GM23338 (cell line): ENCODE results near the gene SND1. TPM values are rescaled to one million over a fixed set of nuclear protein-coding genes. Genes with fewer than 3 reads are reported as not detected.

Source experiments
- ATAC-seq: fragments of 200-7000 bp; cut with Tn5 transposase; 3 replicates; pipeline ENCODE4 v1.9.1; 2020
- DNase-seq: peaks from one replicate; pipeline ENCODE4 v3.0.0-alpha.2; 2015; ENCODE audit warnings: low spot score
- H2AFZ ChIP-seq: fragments of 200-600 bp; sonication (generic); 2 replicates; pipeline ENCODE4 v1.8.0; 2016; ENCODE audit warnings: antibody characterized with exemption, mild to moderate bottlenecking, moderate library complexity
- H3F3A ChIP-seq: fragments of 200-600 bp; sonication (generic); replicated peaks from 2 replicates; pipeline ENCODE4 v1.8.0; 2017; ENCODE audit warnings: antibody characterized with exemption, mixed run types, low read depth
- H3K27ac ChIP-seq: fragments of 200-600 bp; sonication (generic); 2 replicates; pipeline ENCODE4 v1.6.1; 2016; ENCODE audit warnings: low read depth
- H3K27me3 ChIP-seq: fragments of 200-600 bp; sonication (generic); 2 replicates; pipeline ENCODE4 v1.8.0; 2016; ENCODE audit warnings: mild to moderate bottlenecking, mixed run types, moderate library complexity; ENCODE audit not compliant: insufficient read depth
- H3K36me3 ChIP-seq: fragments of 200-600 bp; sonication (generic); 2 replicates; pipeline ENCODE4 v1.8.0; 2016; ENCODE audit warnings: mild to moderate bottlenecking; ENCODE audit not compliant: insufficient read depth
- H3K4me1 ChIP-seq: fragments of 200-600 bp; sonication (generic); 2 replicates; pipeline ENCODE4 v1.8.0; 2016; ENCODE audit warnings: mild to moderate bottlenecking, moderate library complexity; ENCODE audit not compliant: insufficient read depth
- H3K4me2 ChIP-seq: fragments of 200-600 bp; sonication (generic); 2 replicates; pipeline ENCODE4 v1.7.1; 2017; ENCODE audit warnings: mixed run types
- H3K4me3 ChIP-seq: fragments of 200-600 bp; sonication (generic); 2 replicates; pipeline ENCODE4 v1.6.1; 2016; ENCODE audit warnings: mixed run types
- H3K79me2 ChIP-seq: fragments of 200-600 bp; sonication (generic); replicated peaks from 2 replicates; pipeline ENCODE4 v1.8.0; 2017; ENCODE audit warnings: mild to moderate bottlenecking; ENCODE audit not compliant: insufficient read depth
- H3K9me2 ChIP-seq: fragments of 200-600 bp; sonication (generic); 2 replicates; pipeline ENCODE4 v1.8.0; 2017; ENCODE audit not compliant: insufficient read depth
- H4K20me1 ChIP-seq: fragments of 200-600 bp; sonication (generic); replicated peaks from 2 replicates; pipeline ENCODE4 v1.8.0; 2017; ENCODE audit warnings: mild to moderate bottlenecking; ENCODE audit not compliant: insufficient read depth
- H3K27ac Mint-ChIP-seq: 2 replicates; pipeline ENCODE4 v1.8.0; 2020; ENCODE audit warnings: inconsistent platforms, mild to moderate bottlenecking, moderate library complexity, mixed read lengths
- H3K27me3 Mint-ChIP-seq: 3 replicates; pipeline ENCODE4 v1.8.0; 2022; ENCODE audit warnings: low read depth, mild to moderate bottlenecking, moderate library complexity, mixed read lengths, inconsistent platforms; ENCODE audit not compliant: insufficient read depth, poor library complexity
- H3K36me3 Mint-ChIP-seq: 3 replicates; pipeline ENCODE4 v1.8.0; 2021; ENCODE audit warnings: low read depth, mild to moderate bottlenecking, inconsistent platforms, moderate library complexity, mixed read lengths
- H3K4me1 Mint-ChIP-seq: 3 replicates; pipeline ENCODE4 v1.8.0; 2020; ENCODE audit warnings: mild to moderate bottlenecking, inconsistent platforms, mixed read lengths
- H3K4me3 Mint-ChIP-seq: 3 replicates; pipeline ENCODE4 v1.8.0; 2021; ENCODE audit warnings: moderate library complexity, mild to moderate bottlenecking, inconsistent platforms, mixed read lengths
- H3K9me3 Mint-ChIP-seq: 3 replicates; pipeline ENCODE4 v1.8.0; 2020; ENCODE audit warnings: moderate library complexity, mild to moderate bottlenecking, inconsistent platforms, mixed read lengths
- CREB1 ChIP-seq: fragments of 250-450 bp; sonication (Bioruptor Pico); IDR thresholded peaks from 2 replicates; pipeline ENCODE4 v1.5.0; 2020; ENCODE audit warnings: low read depth, mild to moderate bottlenecking, moderate library complexity
- EZH2 ChIP-seq: fragments of 200-600 bp; sonication (generic); IDR thresholded peaks from one replicate; pipeline ENCODE4 v1.8.0; 2017; ENCODE audit warnings: antibody characterized with exemption, mild to moderate bottlenecking, low read depth; ENCODE audit not compliant: unreplicated experiment
- EZH2phosphoT487 ChIP-seq: fragments of 200-600 bp; sonication (generic); IDR thresholded peaks from one replicate; pipeline ENCODE4 v1.8.1; 2018; ENCODE audit warnings: antibody characterized with exemption; ENCODE audit not compliant: unreplicated experiment
- JUNB ChIP-seq: IDR thresholded peaks from one replicate; pipeline ENCODE4 v1.6.1; 2016; ENCODE audit warnings: antibody characterized with exemption; ENCODE audit not compliant: unreplicated experiment
- NANOG ChIP-seq: IDR thresholded peaks from 2 replicates; pipeline ENCODE4 v1.6.1; 2016; ENCODE audit warnings: antibody characterized with exemption, borderline replicate concordance
- POLR2AphosphoS5 ChIP-seq: IDR thresholded peaks from 2 replicates; pipeline ENCODE4 v1.6.1; 2016; ENCODE audit warnings: antibody characterized with exemption, low read depth
- STAT1 ChIP-seq: IDR thresholded peaks from one replicate; pipeline ENCODE4 v1.6.1; 2016; ENCODE audit warnings: antibody characterized with exemption; ENCODE audit not compliant: unreplicated experiment
- ZNF114 ChIP-seq: fragments of 250-450 bp; sonication (Bioruptor Pico); IDR thresholded peaks from 2 replicates; pipeline ENCODE4 v1.5.0; 2020; ENCODE audit warnings: mild to moderate bottlenecking, moderate library complexity
- ZNF331 ChIP-seq: fragments of 250-450 bp; sonication (Bioruptor Pico); IDR thresholded peaks from 2 replicates; pipeline ENCODE4 v1.5.0; 2020; ENCODE audit warnings: low read depth, mild to moderate bottlenecking, moderate library complexity
- polyA plus RNA-seq: library from polyadenylated mRNA; unstranded; fragments of >200 nt; fragmentation: Nextera tagmentation; extraction: Ambion mirVana; gene quantifications from 2 replicates; pipeline ENCODE4 v1.2.1, GENCODE V29; 2016
- total RNA-seq: library from RNA; depleted of rRNA; stranded (reverse); fragments of >200 nt; shearing (Covaris generic); gene quantifications from 2 replicates; pipeline ENCODE4 v1.2.3, GENCODE V29; 2014
- TF ChIP-seq, protein P1 (sequence below): IDR thresholded peaks from one replicate; pipeline ENCODE4 v1.6.1; 2018; ENCODE audit warnings: antibody characterized with exemption; ENCODE audit not compliant: unreplicated experiment
- TF ChIP-seq, protein P2 (sequence below): IDR thresholded peaks from 2 replicates; pipeline ENCODE4 v1.6.1; 2016; ENCODE audit warnings: antibody characterized with exemption
- TF ChIP-seq, protein P3 (sequence below): fragments of 250-450 bp; sonication (Bioruptor Pico); IDR thresholded peaks from 2 replicates; pipeline ENCODE4 v1.5.0; 2020; ENCODE audit warnings: mild to moderate bottlenecking, moderate library complexity
- TF ChIP-seq, protein P4 (sequence below), 2 experiments: fragments of 200-600 bp in 1 of 2; sonication (generic) in 1 of 2; conservative IDR thresholded peaks; 2 replicates each; pipeline versions ENCODE4 v1.5.1 to v1.6.1; 2016 to 2017; ENCODE audit warnings: antibody characterized with exemption in 2 of 2, low read depth in 2 of 2, mild to moderate bottlenecking in 2 of 2, moderate library complexity in 1 of 2

Gene SND1
- total and polyA plus RNA-seq, 2 experiments from 2014 or later, result 107 to 254 TPM

DNA sequence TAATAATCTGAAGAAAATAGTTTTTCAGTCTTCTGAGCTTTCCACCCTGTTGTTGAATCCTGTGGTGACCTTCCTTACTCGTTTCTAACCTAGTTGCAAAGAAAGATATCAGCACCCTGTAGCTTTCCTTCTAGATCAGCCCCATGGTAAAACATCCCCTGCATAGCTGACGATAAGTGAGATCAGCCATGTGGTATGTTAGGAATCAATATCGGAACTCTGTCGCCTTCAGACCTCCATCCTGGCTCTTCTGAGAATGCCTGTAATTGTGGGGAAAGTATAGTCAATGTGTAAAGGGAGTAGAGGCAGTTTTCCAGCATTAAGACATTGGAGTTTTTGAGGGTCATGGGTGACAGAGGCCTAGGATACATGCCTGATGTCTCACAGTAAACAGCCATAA lies 227.4 kb downstream of the SND1 start:
- Histone ChIP-seq H2AFZ (no peak overlapping the region), H3F3A (no peaks in the 10 kb centered on the region), H3K27ac (0 out of 2 replicates have a peak overlapping the region, but pooled peaks have one; percentile 8), H3K9me2 (no peaks in the 10 kb centered on the region), H3K36me3 (no peaks in the 10 kb centered on the region), H3K4me2 (no peak overlapping the region), H3K4me3 (no peak overlapping the region), H3K4me1 (peaks cover 14% of the 10 kb centered on the region), H3K27me3 (no peaks in the 10 kb centered on the region), H3K79me2 (peaks cover 53% of the 10 kb centered on the region), H4K20me1 (peaks cover 15% of the 10 kb centered on the region)
- Mint-ChIP-seq H3K9me3 (no peaks in the 10 kb centered on the region), H3K4me1 (peaks cover 19% of the 10 kb centered on the region), H3K36me3 (no peaks in the 10 kb centered on the region), H3K27me3 (no peaks in the 10 kb centered on the region), H3K27ac (no peak overlapping the region), H3K4me3 (no peak overlapping the region)
- no peak for ATAC-seq
- no peak for DNase-seq
- TF ChIP-seq EZH2phosphoT487, result no peak
- no peak for TF ChIP-seq POLR2AphosphoS5
- TF ChIP-seq CREB1 (CRISPR knock-in tag), result no peak
- no peak for TF ChIP-seq ZNF114 (CRISPR knock-in tag)
- TF ChIP-seq, protein P1, sequence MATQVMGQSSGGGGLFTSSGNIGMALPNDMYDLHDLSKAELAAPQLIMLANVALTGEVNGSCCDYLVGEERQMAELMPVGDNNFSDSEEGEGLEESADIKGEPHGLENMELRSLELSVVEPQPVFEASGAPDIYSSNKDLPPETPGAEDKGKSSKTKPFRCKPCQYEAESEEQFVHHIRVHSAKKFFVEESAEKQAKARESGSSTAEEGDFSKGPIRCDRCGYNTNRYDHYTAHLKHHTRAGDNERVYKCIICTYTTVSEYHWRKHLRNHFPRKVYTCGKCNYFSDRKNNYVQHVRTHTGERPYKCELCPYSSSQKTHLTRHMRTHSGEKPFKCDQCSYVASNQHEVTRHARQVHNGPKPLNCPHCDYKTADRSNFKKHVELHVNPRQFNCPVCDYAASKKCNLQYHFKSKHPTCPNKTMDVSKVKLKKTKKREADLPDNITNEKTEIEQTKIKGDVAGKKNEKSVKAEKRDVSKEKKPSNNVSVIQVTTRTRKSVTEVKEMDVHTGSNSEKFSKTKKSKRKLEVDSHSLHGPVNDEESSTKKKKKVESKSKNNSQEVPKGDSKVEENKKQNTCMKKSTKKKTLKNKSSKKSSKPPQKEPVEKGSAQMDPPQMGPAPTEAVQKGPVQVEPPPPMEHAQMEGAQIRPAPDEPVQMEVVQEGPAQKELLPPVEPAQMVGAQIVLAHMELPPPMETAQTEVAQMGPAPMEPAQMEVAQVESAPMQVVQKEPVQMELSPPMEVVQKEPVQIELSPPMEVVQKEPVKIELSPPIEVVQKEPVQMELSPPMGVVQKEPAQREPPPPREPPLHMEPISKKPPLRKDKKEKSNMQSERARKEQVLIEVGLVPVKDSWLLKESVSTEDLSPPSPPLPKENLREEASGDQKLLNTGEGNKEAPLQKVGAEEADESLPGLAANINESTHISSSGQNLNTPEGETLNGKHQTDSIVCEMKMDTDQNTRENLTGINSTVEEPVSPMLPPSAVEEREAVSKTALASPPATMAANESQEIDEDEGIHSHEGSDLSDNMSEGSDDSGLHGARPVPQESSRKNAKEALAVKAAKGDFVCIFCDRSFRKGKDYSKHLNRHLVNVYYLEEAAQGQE, result no peak
- TF ChIP-seq, protein P2, sequence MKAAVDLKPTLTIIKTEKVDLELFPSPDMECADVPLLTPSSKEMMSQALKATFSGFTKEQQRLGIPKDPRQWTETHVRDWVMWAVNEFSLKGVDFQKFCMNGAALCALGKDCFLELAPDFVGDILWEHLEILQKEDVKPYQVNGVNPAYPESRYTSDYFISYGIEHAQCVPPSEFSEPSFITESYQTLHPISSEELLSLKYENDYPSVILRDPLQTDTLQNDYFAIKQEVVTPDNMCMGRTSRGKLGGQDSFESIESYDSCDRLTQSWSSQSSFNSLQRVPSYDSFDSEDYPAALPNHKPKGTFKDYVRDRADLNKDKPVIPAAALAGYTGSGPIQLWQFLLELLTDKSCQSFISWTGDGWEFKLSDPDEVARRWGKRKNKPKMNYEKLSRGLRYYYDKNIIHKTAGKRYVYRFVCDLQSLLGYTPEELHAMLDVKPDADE, result no peak
- TF ChIP-seq, protein P3, sequence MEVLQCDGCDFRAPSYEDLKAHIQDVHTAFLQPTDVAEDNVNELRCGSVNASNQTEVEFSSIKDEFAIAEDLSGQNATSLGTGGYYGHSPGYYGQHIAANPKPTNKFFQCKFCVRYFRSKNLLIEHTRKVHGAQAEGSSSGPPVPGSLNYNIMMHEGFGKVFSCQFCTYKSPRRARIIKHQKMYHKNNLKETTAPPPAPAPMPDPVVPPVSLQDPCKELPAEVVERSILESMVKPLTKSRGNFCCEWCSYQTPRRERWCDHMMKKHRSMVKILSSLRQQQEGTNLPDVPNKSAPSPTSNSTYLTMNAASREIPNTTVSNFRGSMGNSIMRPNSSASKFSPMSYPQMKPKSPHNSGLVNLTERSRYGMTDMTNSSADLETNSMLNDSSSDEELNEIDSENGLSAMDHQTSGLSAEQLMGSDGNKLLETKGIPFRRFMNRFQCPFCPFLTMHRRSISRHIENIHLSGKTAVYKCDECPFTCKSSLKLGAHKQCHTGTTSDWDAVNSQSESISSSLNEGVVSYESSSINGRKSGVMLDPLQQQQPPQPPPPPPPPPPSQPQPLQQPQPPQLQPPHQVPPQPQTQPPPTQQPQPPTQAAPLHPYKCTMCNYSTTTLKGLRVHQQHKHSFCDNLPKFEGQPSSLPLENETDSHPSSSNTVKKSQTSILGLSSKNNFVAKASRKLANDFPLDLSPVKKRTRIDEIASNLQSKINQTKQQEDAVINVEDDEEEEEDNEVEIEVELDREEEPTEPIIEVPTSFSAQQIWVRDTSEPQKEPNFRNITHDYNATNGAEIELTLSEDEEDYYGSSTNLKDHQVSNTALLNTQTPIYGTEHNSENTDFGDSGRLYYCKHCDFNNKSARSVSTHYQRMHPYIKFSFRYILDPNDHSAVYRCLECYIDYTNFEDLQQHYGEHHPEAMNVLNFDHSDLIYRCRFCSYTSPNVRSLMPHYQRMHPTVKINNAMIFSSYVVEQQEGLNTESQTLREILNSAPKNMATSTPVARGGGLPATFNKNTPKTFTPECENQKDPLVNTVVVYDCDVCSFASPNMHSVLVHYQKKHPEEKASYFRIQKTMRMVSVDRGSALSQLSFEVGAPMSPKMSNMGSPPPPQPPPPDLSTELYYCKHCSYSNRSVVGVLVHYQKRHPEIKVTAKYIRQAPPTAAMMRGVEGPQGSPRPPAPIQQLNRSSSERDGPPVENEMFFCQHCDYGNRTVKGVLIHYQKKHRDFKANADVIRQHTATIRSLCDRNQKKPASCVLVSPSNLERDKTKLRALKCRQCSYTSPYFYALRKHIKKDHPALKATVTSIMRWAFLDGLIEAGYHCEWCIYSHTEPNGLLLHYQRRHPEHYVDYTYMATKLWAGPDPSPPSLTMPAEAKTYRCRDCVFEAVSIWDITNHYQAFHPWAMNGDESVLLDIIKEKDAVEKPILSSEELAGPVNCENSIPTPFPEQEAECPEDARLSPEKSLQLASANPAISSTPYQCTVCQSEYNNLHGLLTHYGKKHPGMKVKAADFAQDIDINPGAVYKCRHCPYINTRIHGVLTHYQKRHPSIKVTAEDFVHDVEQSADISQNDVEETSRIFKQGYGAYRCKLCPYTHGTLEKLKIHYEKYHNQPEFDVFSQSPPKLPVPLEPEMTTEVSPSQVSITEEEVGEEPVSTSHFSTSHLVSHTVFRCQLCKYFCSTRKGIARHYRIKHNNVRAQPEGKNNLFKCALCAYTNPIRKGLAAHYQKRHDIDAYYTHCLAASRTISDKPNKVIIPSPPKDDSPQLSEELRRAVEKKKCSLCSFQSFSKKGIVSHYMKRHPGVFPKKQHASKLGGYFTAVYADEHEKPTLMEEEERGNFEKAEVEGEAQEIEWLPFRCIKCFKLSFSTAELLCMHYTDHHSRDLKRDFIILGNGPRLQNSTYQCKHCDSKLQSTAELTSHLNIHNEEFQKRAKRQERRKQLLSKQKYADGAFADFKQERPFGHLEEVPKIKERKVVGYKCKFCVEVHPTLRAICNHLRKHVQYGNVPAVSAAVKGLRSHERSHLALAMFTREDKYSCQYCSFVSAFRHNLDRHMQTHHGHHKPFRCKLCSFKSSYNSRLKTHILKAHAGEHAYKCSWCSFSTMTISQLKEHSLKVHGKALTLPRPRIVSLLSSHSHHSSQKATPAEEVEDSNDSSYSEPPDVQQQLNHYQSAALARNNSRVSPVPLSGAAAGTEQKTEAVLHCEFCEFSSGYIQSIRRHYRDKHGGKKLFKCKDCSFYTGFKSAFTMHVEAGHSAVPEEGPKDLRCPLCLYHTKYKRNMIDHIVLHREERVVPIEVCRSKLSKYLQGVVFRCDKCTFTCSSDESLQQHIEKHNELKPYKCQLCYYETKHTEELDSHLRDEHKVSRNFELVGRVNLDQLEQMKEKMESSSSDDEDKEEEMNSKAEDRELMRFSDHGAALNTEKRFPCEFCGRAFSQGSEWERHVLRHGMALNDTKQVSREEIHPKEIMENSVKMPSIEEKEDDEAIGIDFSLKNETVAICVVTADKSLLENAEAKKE (CRISPR knock-in tag), result no peak
- TF ChIP-seq STAT1, result no peak
- no peak for TF ChIP-seq EZH2
- TF ChIP-seq JUNB, result no peak
- TF ChIP-seq, protein P4, sequence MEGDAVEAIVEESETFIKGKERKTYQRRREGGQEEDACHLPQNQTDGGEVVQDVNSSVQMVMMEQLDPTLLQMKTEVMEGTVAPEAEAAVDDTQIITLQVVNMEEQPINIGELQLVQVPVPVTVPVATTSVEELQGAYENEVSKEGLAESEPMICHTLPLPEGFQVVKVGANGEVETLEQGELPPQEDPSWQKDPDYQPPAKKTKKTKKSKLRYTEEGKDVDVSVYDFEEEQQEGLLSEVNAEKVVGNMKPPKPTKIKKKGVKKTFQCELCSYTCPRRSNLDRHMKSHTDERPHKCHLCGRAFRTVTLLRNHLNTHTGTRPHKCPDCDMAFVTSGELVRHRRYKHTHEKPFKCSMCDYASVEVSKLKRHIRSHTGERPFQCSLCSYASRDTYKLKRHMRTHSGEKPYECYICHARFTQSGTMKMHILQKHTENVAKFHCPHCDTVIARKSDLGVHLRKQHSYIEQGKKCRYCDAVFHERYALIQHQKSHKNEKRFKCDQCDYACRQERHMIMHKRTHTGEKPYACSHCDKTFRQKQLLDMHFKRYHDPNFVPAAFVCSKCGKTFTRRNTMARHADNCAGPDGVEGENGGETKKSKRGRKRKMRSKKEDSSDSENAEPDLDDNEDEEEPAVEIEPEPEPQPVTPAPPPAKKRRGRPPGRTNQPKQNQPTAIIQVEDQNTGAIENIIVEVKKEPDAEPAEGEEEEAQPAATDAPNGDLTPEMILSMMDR (conservative IDR thresholded peaks at IDR 0.05; ENCODE audit: low read depth in 2 of 2), result no peak
- no peak for TF ChIP-seq ZNF331 (CRISPR knock-in tag)
- no peak for TF ChIP-seq NANOG
